H1 (cell line): ENCODE measurements around the gene CCDC107. TPM values are rescaled to one million over a fixed set of nuclear protein-coding genes. Genes with fewer than 3 reads are reported as not detected.

ENCODE experiments used
- CTCF ChIA-PET: fragments of 300-600 bp; sonication (Branson Sonifier 250); formaldehyde crosslinking; loops from one replicate; lab custom pipeline; 2021; ENCODE audit not compliant: partially characterized antibody; lab: Charles Lee
- POLR2A ChIA-PET: fragments of 300-600 bp; sonication (Branson Sonifier 250); formaldehyde crosslinking; loops from one replicate; lab custom pipeline; 2021; ENCODE audit warnings: inconsistent platforms; ENCODE audit not compliant: partially characterized antibody; lab: Charles Lee
- DNase-seq, 2 experiments: peaks; one replicate each; pipeline versions ENCODE4 v3.0.0 to v3.0.0-alpha.2; 2010 to 2022; ENCODE audit warnings: low spot score in 2 of 2, low read depth in 1 of 2, mixed read lengths in 1 of 2
- FAIRE-seq: peaks from 2 replicates; lab custom pipeline; 2011; peaks lifted over from hg19 to GRCh38; lab: Jason Lieb, UNC
- H2AFZ ChIP-seq: 2 replicates; pipeline ENCODE4 v1.8.1; 2012; ENCODE audit warnings: low read length, inconsistent platforms
- H2AK5ac ChIP-seq: 2 replicates; pipeline ENCODE4 v1.6.1; 2013; ENCODE audit warnings: low read depth, low read length
- H2BK120ac ChIP-seq: replicated peaks from 2 replicates; pipeline ENCODE3; 2013; ENCODE audit warnings: low read depth, low read length, inconsistent platforms
- H2BK12ac ChIP-seq: 2 replicates; pipeline ENCODE4 v1.6.1; 2013; ENCODE audit warnings: low read depth, low read length
- H2BK15ac ChIP-seq: 2 replicates; pipeline ENCODE4 v1.6.1; 2013; ENCODE audit warnings: low read length
- H2BK20ac ChIP-seq: 2 replicates; pipeline ENCODE4 v1.6.1; 2013; ENCODE audit warnings: low read length
- H2BK5ac ChIP-seq: 2 replicates; pipeline ENCODE4 v1.6.1; 2013; ENCODE audit warnings: low read depth, low read length
- H3K14ac ChIP-seq: 2 replicates; pipeline ENCODE4 v1.6.1; 2013; ENCODE audit warnings: inconsistent platforms; ENCODE audit not compliant: insufficient read length
- H3K18ac ChIP-seq: 2 replicates; pipeline ENCODE4 v1.6.1; 2013; ENCODE audit warnings: low read length; ENCODE audit errors: extremely low read depth
- H3K23ac ChIP-seq: 2 replicates; pipeline ENCODE4 v1.6.1; 2013; ENCODE audit warnings: inconsistent platforms; ENCODE audit not compliant: insufficient read length
- H3K23me2 ChIP-seq: 2 replicates; pipeline ENCODE4 v1.6.1; 2013; ENCODE audit warnings: low read depth, low read length
- H3K27ac ChIP-seq: 2 replicates; pipeline ENCODE4 v1.6.1; 2011; ENCODE audit warnings: low read depth, low read length, inconsistent platforms
- H3K27me3 ChIP-seq, 4 experiments: replicated peaks in 1 of 4; 1 replicate in 1 of 4; 2 replicates in 3 of 4; pipeline versions ENCODE4 v1.6.1 to v1.8.1; 2011 to 2013; ENCODE audit warnings: low read length in 3 of 4, mild to moderate bottlenecking in 3 of 4, inconsistent platforms in 2 of 4, mixed read lengths in 2 of 4, moderate library complexity in 1 of 4; ENCODE audit not compliant: control insufficient read depth in 3 of 4, insufficient read depth in 3 of 4; ENCODE audit errors: extremely low read depth in 1 of 4
- H3K36me3 ChIP-seq, 4 experiments: 2 replicates each; pipeline versions ENCODE4 v1.6.1 to v1.8.1; 2011 to 2013; ENCODE audit warnings: mild to moderate bottlenecking in 4 of 4, low read length in 3 of 4, moderate library complexity in 2 of 4, control low read depth in 1 of 4, inconsistent platforms in 1 of 4; ENCODE audit not compliant: insufficient read depth in 4 of 4, control insufficient read depth in 2 of 4
- H3K4ac ChIP-seq: replicated peaks from 2 replicates; pipeline ENCODE3; 2013; ENCODE audit warnings: low read length, low read depth, mixed read lengths, inconsistent platforms; ENCODE audit not compliant: insufficient read length
- H3K4me1 ChIP-seq, 4 experiments: replicated peaks in 1 of 4; 1 replicate in 1 of 4; 2 replicates in 3 of 4; pipeline versions ENCODE4 v1.6.1 to v1.8.1; 2011 to 2013; ENCODE audit warnings: low read length in 3 of 4, inconsistent platforms in 2 of 4, mixed read lengths in 1 of 4; ENCODE audit not compliant: insufficient read depth in 4 of 4, control insufficient read depth in 3 of 4
- H3K4me2 ChIP-seq, 2 experiments: 2 replicates each; pipeline versions ENCODE4 v1.6.1 to v1.8.1; 2011 to 2013; ENCODE audit warnings: low read depth in 2 of 2, low read length in 2 of 2, control low read depth in 1 of 2, inconsistent platforms in 1 of 2, mild to moderate bottlenecking in 1 of 2; ENCODE audit not compliant: insufficient read depth in 1 of 2
- H3K4me3 ChIP-seq, 4 experiments: fragments of 200-600, 300-600 bp in 1 of 4; sonication (generic), shearing (Covaris generic), sonication (Bioruptor Twin) in 1 of 4; 2 replicates each; pipeline versions ENCODE4 v1.5.1 to v1.8.1; 2011 to 2016; ENCODE audit warnings: low read length in 4 of 4, low read depth in 3 of 4, control low read depth in 2 of 4, inconsistent platforms in 2 of 4, mild to moderate bottlenecking in 2 of 4, mixed read lengths in 1 of 4, moderate library complexity in 1 of 4; ENCODE audit not compliant: insufficient read depth in 2 of 4; ENCODE audit errors: extremely low read depth in 1 of 4
- H3K56ac ChIP-seq: replicated peaks from 2 replicates; pipeline ENCODE3; 2013; ENCODE audit warnings: low read depth, mild to moderate bottlenecking, mixed read lengths, low read length, inconsistent platforms; ENCODE audit not compliant: insufficient read length
- H3K79me1 ChIP-seq: 2 replicates; pipeline ENCODE4 v1.6.1; 2013; ENCODE audit warnings: low read depth, low read length, control low read depth
- H3K79me2 ChIP-seq, 2 experiments: 2 replicates each; pipeline versions ENCODE4 v1.6.1 to v1.8.1; 2012 to 2013; ENCODE audit warnings: low read length in 2 of 2, mild to moderate bottlenecking in 2 of 2, inconsistent platforms in 1 of 2; ENCODE audit not compliant: insufficient read depth in 2 of 2, control insufficient read depth in 1 of 2
- H3K9ac ChIP-seq, 4 experiments: replicated peaks in 1 of 4; 1 replicate in 1 of 4; 2 replicates in 3 of 4; pipeline versions ENCODE4 v1.6.1 to v1.8.1; 2011 to 2013; ENCODE audit warnings: low read depth in 3 of 4, low read length in 3 of 4, control low read depth in 2 of 4, mild to moderate bottlenecking in 2 of 4, moderate library complexity in 2 of 4, inconsistent platforms in 1 of 4; ENCODE audit errors: extremely low read depth in 1 of 4
- H3K9me3 ChIP-seq, 2 experiments: 2 replicates each; pipeline versions ENCODE4 v1.6.1 to v1.8.1; 2012 to 2013; ENCODE audit warnings: mild to moderate bottlenecking in 2 of 2, moderate library complexity in 2 of 2, control low read depth in 1 of 2, inconsistent platforms in 1 of 2, low read depth in 1 of 2, low read length in 1 of 2, mixed read lengths in 1 of 2; ENCODE audit not compliant: insufficient read depth in 2 of 2
- H4K20me1 ChIP-seq, 2 experiments: replicated peaks in 1 of 2; 2 replicates each; pipeline versions ENCODE3 to v1.8.1; 2011 to 2013; ENCODE audit warnings: inconsistent platforms in 2 of 2, low read length in 2 of 2, mild to moderate bottlenecking in 1 of 2; ENCODE audit not compliant: insufficient read depth in 2 of 2, control insufficient read depth in 1 of 2
- H4K5ac ChIP-seq: 2 replicates; pipeline ENCODE4 v1.6.1; 2013; ENCODE audit warnings: low read length, low read depth, mixed read lengths, inconsistent platforms; ENCODE audit not compliant: insufficient read length
- H4K8ac ChIP-seq: 2 replicates; pipeline ENCODE4 v1.8.0; 2013; ENCODE audit warnings: mild to moderate bottlenecking, moderate library complexity, low read length, inconsistent platforms; ENCODE audit not compliant: insufficient read depth; ENCODE audit errors: extremely low read depth
- H4K91ac ChIP-seq: replicated peaks from 2 replicates; pipeline ENCODE3; 2013; ENCODE audit warnings: low read length, mixed read lengths, inconsistent platforms; ENCODE audit not compliant: insufficient read length
- BCL11A ChIP-seq, 2 experiments: IDR thresholded peaks; one replicate each; pipeline ENCODE4 v1.6.1; 2011; ENCODE audit warnings: low read depth in 2 of 2, low read length in 2 of 2, mild to moderate bottlenecking in 2 of 2
- CBX5 ChIP-seq: fragments of 300-800, 300-1000 bp; sonication (generic); IDR thresholded peaks from 2 replicates; pipeline ENCODE4 v1.7.1; 2016; ENCODE audit warnings: antibody characterized with exemption, low read length, low read depth
- CHD1 ChIP-seq: IDR thresholded peaks from 2 replicates; pipeline ENCODE4 v1.6.1; 2012; ENCODE audit warnings: low read depth, low read length, improper control_type of control experiment
- GTF2F1 ChIP-seq: IDR thresholded peaks from 2 replicates; pipeline ENCODE4 v1.6.1; 2012; ENCODE audit warnings: low read depth, low read length, improper control_type of control experiment, borderline replicate concordance
- KDM1A ChIP-seq: fragments of 200-600, 300-600 bp; sonication (generic); IDR thresholded peaks from 2 replicates; pipeline ENCODE4 v1.7.1; 2016; ENCODE audit warnings: mild to moderate bottlenecking, low read length, borderline replicate concordance
- POLR2AphosphoS5 ChIP-seq: IDR thresholded peaks from 2 replicates; pipeline ENCODE4 v1.6.1; 2011; ENCODE audit warnings: low read depth, low read length
- POU5F1 ChIP-seq: IDR thresholded peaks from 2 replicates; pipeline ENCODE4 v1.6.1; 2011; ENCODE audit warnings: low read depth, mild to moderate bottlenecking, low read length, moderate library complexity
- RFX5 ChIP-seq: IDR thresholded peaks from 2 replicates; pipeline ENCODE4 v1.6.1; 2011; ENCODE audit warnings: low read depth, low read length, improper control_type of control experiment, borderline replicate concordance
- RNF2 ChIP-seq: fragments of 200-900, 300-1000 bp; sonication (generic); IDR thresholded peaks from 2 replicates; pipeline ENCODE4 v1.7.1; 2016; ENCODE audit warnings: borderline replicate concordance, low read depth, mild to moderate bottlenecking, antibody characterized with exemption, low read length; ENCODE audit not compliant: poor library complexity, severe bottlenecking; ENCODE audit errors: missing control alignments
- RXRA ChIP-seq: IDR thresholded peaks from 2 replicates; pipeline ENCODE4 v1.6.1; 2011; ENCODE audit warnings: low read depth, mild to moderate bottlenecking, low read length, moderate library complexity; ENCODE audit not compliant: insufficient read depth
- SP2 ChIP-seq: IDR thresholded peaks from 2 replicates; pipeline ENCODE4 v1.6.1; 2012; ENCODE audit warnings: mild to moderate bottlenecking, low read length, inconsistent platforms
- TBP ChIP-seq: IDR thresholded peaks from 2 replicates; pipeline ENCODE4 v1.6.1; 2011; ENCODE audit warnings: low read depth, low read length, improper control_type of control experiment
- WGBS, 2 experiments: shearing (Covaris generic) in 1 of 2; methylation state at CpG; one replicate each; pipeline versions ENCODE4 v1.1.6 to v1.1.7; 2013 to 2015; ENCODE audit warnings: low lambda C conversion rate in 2 of 2, mixed read lengths in 2 of 2, inconsistent platforms in 1 of 2, low coverage in 1 of 2, missing lambda C conversion rate in 1 of 2; ENCODE audit not compliant: insufficient replicate concordance in 2 of 2, insufficient coverage in 1 of 2, insufficient read length in 1 of 2; ENCODE audit errors: extremely low coverage in 1 of 2, missing lambda C conversion rate in 1 of 2; 5-methylcytosine and 5-hydroxymethylcytosine counted together
- polyA plus RNA-seq, 7 experiments: library from polyadenylated mRNA; depleted of rRNA in 3 of 7; stranded (reverse) in 5 of 7; unstranded in 2 of 7; fragments of >200 nt in 5 of 7; fragments of 200-250 nt in 2 of 7; gene quantifications; 1 replicate in 5 of 7; 2 replicates in 1 of 7; 4 replicates in 1 of 7; pipeline versions ENCODE4 v1.2.1 to v1.2.3, GENCODE V29; 2011 to 2013; ENCODE audit warnings: missing spikeins in 2 of 7, mixed read lengths in 2 of 7
- total RNA-seq: library from RNA; stranded (reverse); fragmentation: NEBNext Ultra II Directional; extraction: Animal tissue kit (Norgen Biotek cat#: 25700); gene quantifications from 2 replicates; pipeline ENCODE4 v1.2.1, GENCODE V29; 2021

CCDC107 gene
- total and polyA plus RNA-seq, 2 of the 8 experiments (the other 6 are each of a cell fraction or from before 2014, with no cell fraction given), result 8.2 to 9.0 TPM

DNA sequence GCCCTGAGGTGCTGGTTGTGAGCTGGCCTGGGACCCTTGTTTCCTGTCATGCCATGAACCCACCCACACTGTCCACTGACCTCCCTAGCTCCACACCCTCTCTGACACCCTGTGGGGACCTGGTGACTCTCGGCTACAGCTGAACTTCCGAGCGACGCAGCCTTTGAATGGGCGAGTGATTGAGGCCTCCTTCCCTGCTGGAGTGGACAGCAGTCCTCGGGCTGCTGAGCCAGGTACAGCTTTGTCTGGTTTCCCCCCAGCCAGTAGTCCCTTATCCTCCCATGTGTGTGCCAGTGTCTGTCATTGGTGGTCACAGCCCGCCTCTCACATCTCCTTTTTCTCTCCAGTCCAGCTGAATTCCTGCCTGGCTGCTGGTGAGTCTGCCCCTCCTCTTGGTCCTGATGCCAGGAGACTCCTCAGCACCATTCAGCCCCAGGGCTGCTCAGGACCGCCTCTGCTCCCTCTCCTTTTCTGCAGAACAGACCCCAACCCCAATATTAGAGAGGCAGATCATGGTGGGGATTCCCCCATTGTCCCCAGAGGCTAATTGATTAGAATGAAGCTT is 21.8 kb downstream of the CCDC107 start:
- Histone ChIP-seq H4K5ac (no peak overlapping the region), H2AK5ac (no peak overlapping the region), H3K79me2 (no peaks in the 10 kb centered on the region), H2AFZ (no peak overlapping the region), H3K23me2 (peaks cover 2% of the 10 kb centered on the region; the same call in 1 of the 2 replicates), H2BK20ac (no peak overlapping the region), H2BK12ac (no peak overlapping the region), H3K4me3 (no peak overlapping the region), H3K9ac (no peak overlapping the region; a peak in 1 of 7 replicates), H4K20me1 (peaks cover 2 to 6% of the 10 kb centered on the region in 2 experiments), H3K56ac (no peak overlapping the region), H3K79me1 (no peaks in the 10 kb centered on the region), H3K4me1 (peaks cover 0 to 12% (median 4%) of the 10 kb centered on the region in 4 experiments; a peak in 5 of 7 replicates), H3K18ac (no peak overlapping the region), H3K23ac (no peak overlapping the region), H3K14ac (no peak overlapping the region), H3K27me3 (peaks cover 0 to 3% (median 1%) of the 10 kb centered on the region in 4 experiments; a peak in 3 of 7 replicates), H3K4ac (no peak overlapping the region), H3K36me3 (peaks cover 8 to 30% (median 20%) of the 10 kb centered on the region in 4 experiments; a peak in 6 of 8 replicates), H4K91ac (no peak overlapping the region), H2BK120ac (no peak overlapping the region), H2BK15ac (no peak overlapping the region), H2BK5ac (no peak overlapping the region), H4K8ac (no peak overlapping the region), H3K27ac (no peak overlapping the region), H3K9me3 (no peaks in the 10 kb centered on the region), H3K4me2 (no peak overlapping the region)
- ChIA-PET CTCF (interaction anchor here (0.7 to 2.8 kb wide), 14 partner anchors 9 to 227 kb away, joined by 3 to 23 read pairs (median 4); partner anchors contain the start of genes ARHGEF39, CCDC107 and RMRP), POLR2A (interaction anchor here (0.7 to 8.4 kb wide), 11 partner anchors 8 to 61 kb away, joined by 3 to 55 read pairs (median 4); partner anchors contain the start of genes ARHGEF39, CREB3, TLN1 and TPM2)
- 95% methylated on average over 8 of the region's 8 CpGs; no CpG with 5 or more reads in 1 of the 2 experiments for WGBS, 2 experiments
- DNase-seq, result no peak
- FAIRE-seq, result no peak
- TF ChIP-seq GTF2F1, result no peak
- no peak for TF ChIP-seq RNF2
- TF ChIP-seq KDM1A, result no peak
- TF ChIP-seq CHD1, result no peak
- TF ChIP-seq BCL11A (IDR thresholded peaks at IDR 0.05; ENCODE audit: low read depth in 2 of 2, low read length in 2 of 2), result no peak
- TF ChIP-seq POLR2AphosphoS5, result no peak
- TF ChIP-seq TBP, result no peak
- TF ChIP-seq CBX5, result no peak
- TF ChIP-seq POU5F1, result no peak
- no peak for TF ChIP-seq RFX5
- TF ChIP-seq RXRA, result no peak
- TF ChIP-seq SP2, result no peak
